RWPE1 (cell line): Measurements from ENCODE around the gene PRSS50.

Source experiments
- CTCF ChIA-PET: fragments of 350-600 bp; sonication (Branson Sonifier 250); formaldehyde crosslinking; extraction: SDS; loops from one replicate; lab custom pipeline; 2021; lab: Yijun Ruan, JAX
- POLR2A ChIA-PET: fragments of 400-600 bp; formaldehyde crosslinking; extraction: SDS; loops from one replicate; lab custom pipeline; 2020; ENCODE audit warnings: antibody characterized with exemption; ENCODE audit not compliant: low non-redundant PET; lab: Yijun Ruan, JAX
- DNase-seq: peaks from one replicate; pipeline ENCODE4 v3.0.0; 2012; ENCODE audit warnings: low spot score
- H3K27ac ChIP-seq: fragments of 450-650 bp; 2 replicates; pipeline ENCODE4 v1.5.1; 2017
- CTCF ChIP-seq: fragments of 450-650 bp; conservative IDR thresholded peaks from 2 replicates; pipeline ENCODE4 v1.5.1; 2017; ENCODE audit warnings: low read depth, mild to moderate bottlenecking

Gene PRSS50

GRCh38 chr3:46672349-46672695 lies 45.3 kb downstream of the PRSS50 start:
- H3K27ac ChIP-seq: peak overlapping the region; percentile 72
- POLR2A ChIA-PET: no interaction called here
- no peak for DNase-seq
- no peak for TF ChIP-seq CTCF
- CTCF ChIA-PET: no interaction called here

GRCh38 chr3:46671541-46672348 lies 45.9 kb downstream of the PRSS50 start:
- no peak for TF ChIP-seq CTCF
- CTCF ChIA-PET: no interaction called here
- peak overlapping the region; percentile 72 for H3K27ac ChIP-seq
- DNase-seq: no peak
- POLR2A ChIA-PET: no interaction called here

GRCh38 chr3:46670891-46671427 lies 46.7 kb downstream of the PRSS50 start:
- POLR2A ChIA-PET: no interaction called here
- peak overlapping the region; percentile 72 for H3K27ac ChIP-seq
- CTCF ChIA-PET: no interaction called here
- DNase-seq: no peak
- no peak for TF ChIP-seq CTCF

- no peak for TF ChIP-seq CTCF
- H3K27ac ChIP-seq: peak overlapping the region; percentile 72
- DNase-seq: no peak
- ChIA-PET POLR2A (no interaction called here), CTCF (no interaction called here)
Measured at GRCh38 chr3:46670000-46670890, 47.4 kb downstream of the PRSS50 start.

- CTCF ChIA-PET: interaction anchor here (1.0 kb wide), 1 partner anchor 180 kb away, joined by 3 read pairs; no protein-coding TSS in a partner anchor
- no peak for DNase-seq
- peak overlapping the region; percentile 72 for H3K27ac ChIP-seq
- POLR2A ChIA-PET: no interaction called here
- TF ChIP-seq CTCF: no peak
Measured at GRCh38 chr3:46669191-46669999, 48.3 kb downstream of the PRSS50 start.
